Glutamatergic neuron (in vitro differentiated cells): Measurements from ENCODE around the gene RELB. TPM values are rescaled to one million over a fixed set of nuclear protein-coding genes. Genes with fewer than 3 reads are reported as not detected.
A peak's percentile ranks its signal among the peaks of the same experiment; 100 is the strongest.

Experiments
- DNase-seq: peaks from one replicate; pipeline ENCODE4 v3.0.0; 2022
- H3K27ac Mint-ChIP-seq: one replicate; pipeline ENCODE4 v1.8.0; 2020; ENCODE audit warnings: mild to moderate bottlenecking, mixed read lengths, inconsistent platforms; ENCODE audit not compliant: unreplicated experiment
- H3K27me3 Mint-ChIP-seq: one replicate; pipeline ENCODE4 v1.8.0; 2020; ENCODE audit warnings: mild to moderate bottlenecking, moderate library complexity, mixed read lengths, inconsistent platforms; ENCODE audit not compliant: unreplicated experiment
- H3K36me3 Mint-ChIP-seq: one replicate; pipeline ENCODE4 v1.8.0; 2020; ENCODE audit warnings: mild to moderate bottlenecking, mixed read lengths, inconsistent platforms; ENCODE audit not compliant: unreplicated experiment
- H3K4me1 Mint-ChIP-seq: one replicate; pipeline ENCODE4 v1.8.0; 2020; ENCODE audit warnings: mild to moderate bottlenecking, low read depth, mixed read lengths, inconsistent platforms; ENCODE audit not compliant: unreplicated experiment
- H3K4me3 Mint-ChIP-seq: one replicate; pipeline ENCODE4 v1.8.0; 2020; ENCODE audit warnings: mild to moderate bottlenecking, mixed read lengths, inconsistent platforms; ENCODE audit not compliant: unreplicated experiment
- H3K9me3 Mint-ChIP-seq: one replicate; pipeline ENCODE4 v1.8.0; 2020; ENCODE audit warnings: mild to moderate bottlenecking, moderate library complexity, mixed read lengths, inconsistent platforms; ENCODE audit not compliant: unreplicated experiment
- CTCF ChIP-seq: fragments of 200-600 bp; sonication (generic); IDR thresholded peaks from one replicate; pipeline ENCODE4 v1.5.0; 2021; ENCODE audit not compliant: partially characterized antibody, unreplicated experiment
- total RNA-seq: library from RNA; stranded (reverse); fragmentation: NEBNext Ultra II Directional; extraction: Animal tissue kit (Norgen Biotek cat#: 25700); gene quantifications from one replicate; pipeline ENCODE4 v1.2.1, GENCODE V29; 2021; ENCODE audit not compliant: unreplicated experiment

The RELB gene
- total RNA-seq, 1 donor from 2014 or later: 1.2 TPM

- Mint-ChIP-seq H3K9me3 (peaks cover 11% of the 10 kb centered on the region), H3K4me1 (no peaks in the 10 kb centered on the region), H3K4me3 (no peak overlapping the region), H3K27me3 (no peaks in the 10 kb centered on the region), H3K27ac (no peak overlapping the region), H3K36me3 (no peaks in the 10 kb centered on the region)
- no peak for TF ChIP-seq CTCF
- DNase-seq: no peak
Observed at GRCh38 chr19:44986389-44986788, 14.9 kb upstream of the RELB start.

DNA sequence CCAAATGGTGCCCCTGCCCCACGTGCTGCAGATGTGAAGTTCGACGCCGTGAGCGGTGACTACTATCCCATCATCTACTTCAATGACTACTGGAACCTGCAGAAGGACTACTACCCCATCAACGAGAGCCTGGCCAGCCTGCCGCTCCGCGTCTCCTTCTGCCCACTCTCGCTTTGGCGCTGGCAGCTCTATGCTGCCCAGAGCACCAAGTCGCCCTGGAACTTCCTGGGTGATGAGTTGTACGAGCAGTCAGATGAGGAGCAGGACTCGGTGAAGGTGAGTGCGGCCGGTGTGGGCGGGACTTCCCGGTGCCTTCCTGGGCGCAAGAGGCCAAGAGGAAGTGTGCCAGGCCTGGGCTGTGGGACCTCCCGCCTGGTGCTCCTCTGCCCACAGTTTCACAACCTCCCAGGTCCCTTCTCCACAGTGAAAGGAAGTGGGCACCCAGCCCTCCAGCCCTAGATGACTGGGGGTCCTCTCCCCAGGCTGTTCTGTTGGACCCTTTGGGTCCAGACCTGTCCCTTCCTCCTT lies 14.1 kb upstream of the RELB start:
- H3K27me3 Mint-ChIP-seq: no peaks in the 10 kb centered on the region
- no peaks in the 10 kb centered on the region for H3K4me1 Mint-ChIP-seq
- H3K27ac Mint-ChIP-seq: no peak overlapping the region
- H3K36me3 Mint-ChIP-seq: no peaks in the 10 kb centered on the region
- no peak for TF ChIP-seq CTCF
- peaks cover 12% of the 10 kb centered on the region for H3K9me3 Mint-ChIP-seq
- no peak overlapping the region for H3K4me3 Mint-ChIP-seq
- no peak for DNase-seq

- Mint-ChIP-seq H3K27ac (no peak overlapping the region), H3K4me3 (no peak overlapping the region), H3K36me3 (no peaks in the 10 kb centered on the region), H3K9me3 (peaks cover 12% of the 10 kb centered on the region), H3K27me3 (no peaks in the 10 kb centered on the region), H3K4me1 (no peaks in the 10 kb centered on the region)
- no peak for DNase-seq
- TF ChIP-seq CTCF: no peak
Observed at GRCh38 chr19:44988273-44988672, 13.0 kb upstream of the RELB start.

- peak; percentile 73 for TF ChIP-seq CTCF
- H3K9me3 Mint-ChIP-seq: peaks cover 12% of the 10 kb centered on the region
- H3K27me3 Mint-ChIP-seq: no peaks in the 10 kb centered on the region
- H3K4me1 Mint-ChIP-seq: no peaks in the 10 kb centered on the region
- H3K27ac Mint-ChIP-seq: peak overlapping the region; percentile 4
- H3K4me3 Mint-ChIP-seq: no peak overlapping the region
- H3K36me3 Mint-ChIP-seq: no peaks in the 10 kb centered on the region
- peak; percentile 80 for DNase-seq
Observed at GRCh38 chr19:44988896-44989556, 12.2 kb upstream of the RELB start.

DNA sequence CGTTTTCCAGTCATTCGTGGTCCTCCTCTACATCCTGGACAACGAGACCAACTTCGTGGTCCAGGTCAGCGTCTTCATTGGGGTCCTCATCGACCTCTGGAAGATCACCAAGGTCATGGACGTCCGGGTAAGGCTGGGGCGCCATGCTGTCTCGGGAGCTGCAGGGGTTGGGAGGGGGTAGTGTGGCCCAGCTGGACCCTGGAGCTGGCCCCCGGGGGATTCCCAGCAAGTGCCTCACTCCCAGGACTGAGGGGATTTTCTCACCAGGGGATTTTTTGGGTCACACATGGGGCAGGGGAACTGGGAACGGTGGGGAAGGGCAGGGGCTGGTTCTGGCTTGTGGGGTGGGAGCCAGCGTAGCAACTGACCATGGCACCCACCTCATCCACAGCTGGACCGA lies 10.8 kb upstream of the RELB start:
- H3K36me3 Mint-ChIP-seq: no peaks in the 10 kb centered on the region
- peaks cover 5% of the 10 kb centered on the region for H3K27me3 Mint-ChIP-seq
- peaks cover 10% of the 10 kb centered on the region for H3K9me3 Mint-ChIP-seq
- no peak overlapping the region for H3K4me3 Mint-ChIP-seq
- no peaks in the 10 kb centered on the region for H3K4me1 Mint-ChIP-seq
- TF ChIP-seq CTCF: no peak
- H3K27ac Mint-ChIP-seq: no peak overlapping the region
- no peak for DNase-seq
